ENCODE results near the gene TP53AIP1.

DNA sequence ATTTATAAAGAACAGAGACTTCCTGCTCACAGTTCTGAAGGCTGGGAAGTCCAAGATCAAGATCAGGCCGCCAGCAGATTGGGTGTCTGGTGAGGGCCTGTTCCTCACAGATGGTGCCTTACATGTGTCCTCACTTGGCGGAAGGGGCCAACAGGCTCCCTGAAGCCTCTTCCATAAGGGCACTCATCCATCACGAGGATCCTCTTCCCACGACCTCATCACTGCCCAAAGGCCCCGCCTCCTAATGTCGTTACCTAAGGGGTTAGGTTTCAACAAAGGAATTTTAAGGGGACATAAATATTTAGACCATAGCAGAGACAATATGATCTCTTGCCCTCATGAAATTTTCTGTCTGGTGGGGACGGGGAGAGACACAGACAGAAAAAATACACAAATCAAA, 18.6 kb downstream of the TP53AIP1 start:
- TF ChIP-seq CTCF (IDR thresholded peaks at IDR 0.05; ENCODE audit: poor library complexity) (no peak), EZH2 (IDR thresholded peaks at IDR 0.05; ENCODE audit: borderline replicate concordance) (no peak)

Data from hepatocyte (in vitro differentiated cells).